ENCODE measurements around the gene NEDD9. TPM values are rescaled to one million over a fixed set of nuclear protein-coding genes. Genes with fewer than 3 reads are reported as not detected.

The NEDD9 gene
- total RNA-seq, 1 experiment from 2014 or later = 0.17 TPM

DNA sequence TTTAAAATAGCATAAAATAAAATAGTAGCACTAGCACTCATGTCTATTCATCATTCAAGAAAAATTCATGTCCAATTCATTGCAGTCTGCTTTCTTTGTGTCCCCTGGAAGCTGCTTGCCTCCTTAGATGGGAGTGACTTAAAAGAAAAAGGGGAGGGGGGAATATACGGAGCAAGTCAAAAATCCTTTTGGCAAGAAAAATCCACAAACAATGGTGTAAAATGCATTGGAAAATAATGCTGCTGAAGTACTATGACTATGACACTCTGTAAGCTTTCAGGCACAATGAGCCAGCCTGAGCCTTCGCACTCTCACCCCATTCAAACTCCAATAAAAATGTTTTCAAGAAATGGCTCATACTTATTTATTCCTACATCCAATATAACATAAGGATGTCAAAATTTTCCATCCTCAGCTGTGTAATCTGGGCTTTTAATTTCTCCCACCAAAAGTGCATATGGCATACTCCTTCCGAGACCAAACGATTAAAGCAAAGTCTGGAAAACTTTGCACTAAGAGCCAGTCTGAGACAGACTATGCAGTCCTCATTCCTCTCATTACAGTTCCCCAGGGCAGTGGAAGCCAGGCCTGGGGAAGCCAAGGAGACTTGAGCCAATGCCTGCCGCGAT lies 790 bp downstream of the NEDD9 start (continued):
- TF ChIP-seq MAX (IDR thresholded peaks at IDR 0.05) = no peak

DNA sequence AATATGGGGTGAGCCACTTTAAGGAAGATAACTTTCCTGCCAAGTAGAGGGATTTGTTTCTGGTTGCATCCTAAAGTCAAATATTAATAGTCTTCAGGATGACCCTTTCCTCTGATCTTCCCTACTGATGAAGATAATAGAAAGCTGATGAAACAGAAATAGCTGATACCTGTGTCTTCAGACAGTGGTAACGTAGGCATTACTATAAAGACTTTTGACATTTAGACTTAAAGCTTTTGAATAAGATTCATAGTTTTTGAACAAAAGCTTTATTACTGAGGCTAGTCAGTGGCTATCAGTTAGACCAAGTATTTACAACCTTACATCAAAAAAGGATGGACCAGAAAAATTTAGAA lies 1.4 kb downstream of the NEDD9 start:
- no peak overlapping the region for H3K4me2 ChIP-seq (ENCODE audit: low read length)
- no peak overlapping the region for H3K27ac ChIP-seq (ENCODE audit: low read depth, low read length)
- H4K20me1 ChIP-seq (ENCODE audit: insufficient read depth) = no peaks in the 10 kb centered on the region
- 0 out of 2 replicates have a peak, but pooled peaks cover 9% of the 10 kb centered on the region for H3K27me3 ChIP-seq (ENCODE audit: insufficient read depth, low read length)
- H3K9me3 ChIP-seq (ENCODE audit: control insufficient read depth in 1 of 2, insufficient read depth in 1 of 2, low read depth in 1 of 2, low read length in 2 of 2) = no peaks in the 10 kb centered on the region
- CTCF ChIA-PET = no interaction called here
- H3K9me2 ChIP-seq (ENCODE audit: insufficient read depth) = no peaks in the 10 kb centered on the region
- no peaks in the 10 kb centered on the region for H3K36me3 ChIP-seq (ENCODE audit: control insufficient read depth in 1 of 2, insufficient read depth in 2 of 2, low read length in 2 of 2)
- POLR2A ChIA-PET = no interaction called here
- no peak for DNase-seq (ENCODE audit: low read depth, low spot score)
- TF ChIP-seq SRF (IDR thresholded peaks at IDR 0.05; ENCODE audit: low read depth) = no peak
- no peak for TF ChIP-seq ZNF274 (IDR thresholded peaks at IDR 0.05; ENCODE audit: low read depth, low read length)
- TF ChIP-seq SP1 (IDR thresholded peaks at IDR 0.05; ENCODE audit: low read depth) = no peak
- TF ChIP-seq, protein P1, sequence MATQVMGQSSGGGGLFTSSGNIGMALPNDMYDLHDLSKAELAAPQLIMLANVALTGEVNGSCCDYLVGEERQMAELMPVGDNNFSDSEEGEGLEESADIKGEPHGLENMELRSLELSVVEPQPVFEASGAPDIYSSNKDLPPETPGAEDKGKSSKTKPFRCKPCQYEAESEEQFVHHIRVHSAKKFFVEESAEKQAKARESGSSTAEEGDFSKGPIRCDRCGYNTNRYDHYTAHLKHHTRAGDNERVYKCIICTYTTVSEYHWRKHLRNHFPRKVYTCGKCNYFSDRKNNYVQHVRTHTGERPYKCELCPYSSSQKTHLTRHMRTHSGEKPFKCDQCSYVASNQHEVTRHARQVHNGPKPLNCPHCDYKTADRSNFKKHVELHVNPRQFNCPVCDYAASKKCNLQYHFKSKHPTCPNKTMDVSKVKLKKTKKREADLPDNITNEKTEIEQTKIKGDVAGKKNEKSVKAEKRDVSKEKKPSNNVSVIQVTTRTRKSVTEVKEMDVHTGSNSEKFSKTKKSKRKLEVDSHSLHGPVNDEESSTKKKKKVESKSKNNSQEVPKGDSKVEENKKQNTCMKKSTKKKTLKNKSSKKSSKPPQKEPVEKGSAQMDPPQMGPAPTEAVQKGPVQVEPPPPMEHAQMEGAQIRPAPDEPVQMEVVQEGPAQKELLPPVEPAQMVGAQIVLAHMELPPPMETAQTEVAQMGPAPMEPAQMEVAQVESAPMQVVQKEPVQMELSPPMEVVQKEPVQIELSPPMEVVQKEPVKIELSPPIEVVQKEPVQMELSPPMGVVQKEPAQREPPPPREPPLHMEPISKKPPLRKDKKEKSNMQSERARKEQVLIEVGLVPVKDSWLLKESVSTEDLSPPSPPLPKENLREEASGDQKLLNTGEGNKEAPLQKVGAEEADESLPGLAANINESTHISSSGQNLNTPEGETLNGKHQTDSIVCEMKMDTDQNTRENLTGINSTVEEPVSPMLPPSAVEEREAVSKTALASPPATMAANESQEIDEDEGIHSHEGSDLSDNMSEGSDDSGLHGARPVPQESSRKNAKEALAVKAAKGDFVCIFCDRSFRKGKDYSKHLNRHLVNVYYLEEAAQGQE (IDR thresholded peaks at IDR 0.05; ENCODE audit: low read depth) = no peak
- TF ChIP-seq ZFX (IDR thresholded peaks at IDR 0.05) = no peak
- TF ChIP-seq CBX3 (IDR thresholded peaks at IDR 0.05; ENCODE audit: low read depth) = no peak
- no peak for TF ChIP-seq EGR1 (IDR thresholded peaks at IDR 0.05; ENCODE audit: low read depth)
- TF ChIP-seq, protein P2, sequence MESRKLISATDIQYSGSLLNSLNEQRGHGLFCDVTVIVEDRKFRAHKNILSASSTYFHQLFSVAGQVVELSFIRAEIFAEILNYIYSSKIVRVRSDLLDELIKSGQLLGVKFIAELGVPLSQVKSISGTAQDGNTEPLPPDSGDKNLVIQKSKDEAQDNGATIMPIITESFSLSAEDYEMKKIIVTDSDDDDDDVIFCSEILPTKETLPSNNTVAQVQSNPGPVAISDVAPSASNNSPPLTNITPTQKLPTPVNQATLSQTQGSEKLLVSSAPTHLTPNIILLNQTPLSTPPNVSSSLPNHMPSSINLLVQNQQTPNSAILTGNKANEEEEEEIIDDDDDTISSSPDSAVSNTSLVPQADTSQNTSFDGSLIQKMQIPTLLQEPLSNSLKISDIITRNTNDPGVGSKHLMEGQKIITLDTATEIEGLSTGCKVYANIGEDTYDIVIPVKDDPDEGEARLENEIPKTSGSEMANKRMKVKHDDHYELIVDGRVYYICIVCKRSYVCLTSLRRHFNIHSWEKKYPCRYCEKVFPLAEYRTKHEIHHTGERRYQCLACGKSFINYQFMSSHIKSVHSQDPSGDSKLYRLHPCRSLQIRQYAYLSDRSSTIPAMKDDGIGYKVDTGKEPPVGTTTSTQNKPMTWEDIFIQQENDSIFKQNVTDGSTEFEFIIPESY (IDR thresholded peaks at IDR 0.05; ENCODE audit: extremely low read depth, insufficient replicate concordance, low read length) = no peak
- TF ChIP-seq EZH2 (IDR thresholded peaks at IDR 0.05) = no peak
- no peak for TF ChIP-seq CTCF (IDR thresholded peaks at IDR 0.05 in 2 of 3, conservative IDR thresholded peaks at IDR 0.05 in 1 of 3; ENCODE audit: borderline replicate concordance in 1 of 3, insufficient read depth in 1 of 3, low read depth in 2 of 3, low read length in 2 of 3)
- no peak for TF ChIP-seq CEBPB (IDR thresholded peaks at IDR 0.05; ENCODE audit: low read depth)
- no peak for TF ChIP-seq POLR2AphosphoS5 (IDR thresholded peaks at IDR 0.05; ENCODE audit: low read depth, low read length)
- TF ChIP-seq SIN3A (IDR thresholded peaks at IDR 0.05; ENCODE audit: low read depth) = no peak
- no peak for TF ChIP-seq RAD21 (IDR thresholded peaks at IDR 0.05; ENCODE audit: low read depth)
- TF ChIP-seq EZH2phosphoT487 (IDR thresholded peaks at IDR 0.05; ENCODE audit: borderline replicate concordance) = no peak
- TF ChIP-seq FOSL1 (IDR thresholded peaks at IDR 0.05; ENCODE audit: low read depth) = no peak
- no peak for TF ChIP-seq ELF1 (IDR thresholded peaks at IDR 0.05; ENCODE audit: borderline replicate concordance, low read depth)
- no peak for TF ChIP-seq YY1 (IDR thresholded peaks at IDR 0.05; ENCODE audit: extremely low read depth, insufficient replicate concordance, low read depth, low read length)
- TF ChIP-seq POLR2A (IDR thresholded peaks at IDR 0.05; ENCODE audit: borderline replicate concordance, extremely low read depth, insufficient read depth, insufficient read length) = no peak
- no TSS peak for BruUV-seq (replicated peaks)
- H3K4me1 ChIP-seq (ENCODE audit: control insufficient read depth in 1 of 2, insufficient read depth in 2 of 2, low read length in 2 of 2) = peaks cover 0 to 7% of the 10 kb centered on the region in 2 experiments; a peak in 3 of 4 replicates
- no peak overlapping the region for H3K9ac ChIP-seq (ENCODE audit: low read length)
- intact Hi-C loops (cut with micrococcal nuclease) = loop anchor here (5.0 kb wide), 1 partner anchor 266 kb away; no protein-coding TSS in a partner anchor
- no peak for ATAC-seq
- no peaks in the 10 kb centered on the region for H3K79me2 ChIP-seq (ENCODE audit: insufficient read depth, low read length)
- RAD21 ChIA-PET (ENCODE audit: low non-redundant PET in 1 of 2, low total read pairs in 2 of 2, uncharacterized antibody in 2 of 2, unreplicated experiment in 2 of 2) = no interaction called here
- H3K4me3 ChIP-seq (replicated peaks in 1 of 2; ENCODE audit: low read depth in 1 of 2, low read length in 2 of 2) = no peak overlapping the region
- H2AFZ ChIP-seq (ENCODE audit: low read depth, low read length, poor library complexity, severe bottlenecking) = no peak overlapping the region

All from HCT116 (cell line).